ENCODE results near the gene ASAP2.

DNA sequence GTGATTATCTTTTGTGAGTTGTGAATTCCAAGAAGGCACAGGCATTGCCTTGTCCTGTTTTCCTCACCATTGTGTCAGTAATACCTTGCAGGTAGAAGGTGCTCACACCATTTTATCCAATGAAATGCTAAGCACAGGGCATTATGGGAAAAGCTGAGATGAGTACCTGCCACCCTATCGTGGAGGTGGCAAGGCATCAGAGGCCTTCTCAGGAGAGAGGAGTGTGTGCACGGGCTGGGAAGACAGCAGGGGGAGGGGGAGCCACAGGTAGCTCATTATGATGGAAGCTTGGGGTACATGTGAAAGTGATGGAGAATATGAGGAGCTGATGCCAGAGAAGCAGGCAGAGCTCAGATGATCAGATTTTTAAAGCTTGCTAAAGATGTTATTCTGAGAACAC, 69.5 kb downstream of the ASAP2 start:
- TF ChIP-seq, protein P1, sequence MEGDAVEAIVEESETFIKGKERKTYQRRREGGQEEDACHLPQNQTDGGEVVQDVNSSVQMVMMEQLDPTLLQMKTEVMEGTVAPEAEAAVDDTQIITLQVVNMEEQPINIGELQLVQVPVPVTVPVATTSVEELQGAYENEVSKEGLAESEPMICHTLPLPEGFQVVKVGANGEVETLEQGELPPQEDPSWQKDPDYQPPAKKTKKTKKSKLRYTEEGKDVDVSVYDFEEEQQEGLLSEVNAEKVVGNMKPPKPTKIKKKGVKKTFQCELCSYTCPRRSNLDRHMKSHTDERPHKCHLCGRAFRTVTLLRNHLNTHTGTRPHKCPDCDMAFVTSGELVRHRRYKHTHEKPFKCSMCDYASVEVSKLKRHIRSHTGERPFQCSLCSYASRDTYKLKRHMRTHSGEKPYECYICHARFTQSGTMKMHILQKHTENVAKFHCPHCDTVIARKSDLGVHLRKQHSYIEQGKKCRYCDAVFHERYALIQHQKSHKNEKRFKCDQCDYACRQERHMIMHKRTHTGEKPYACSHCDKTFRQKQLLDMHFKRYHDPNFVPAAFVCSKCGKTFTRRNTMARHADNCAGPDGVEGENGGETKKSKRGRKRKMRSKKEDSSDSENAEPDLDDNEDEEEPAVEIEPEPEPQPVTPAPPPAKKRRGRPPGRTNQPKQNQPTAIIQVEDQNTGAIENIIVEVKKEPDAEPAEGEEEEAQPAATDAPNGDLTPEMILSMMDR (IDR thresholded peaks at IDR 0.05; ENCODE audit: low read length) = no peak
- no peak for TF ChIP-seq EZH2 (IDR thresholded peaks at IDR 0.05; ENCODE audit: borderline replicate concordance, low read length)
